ENCODE data around the gene PISD.
A peak's percentile ranks its signal among the peaks of the same experiment; 100 is the strongest.
"Not testable (repeated sequence)": the region's sequence is repeated elsewhere in the genome, so short reads cannot be mapped to it uniquely, and the experiment has no call there.

The PISD gene

GRCh38 chr22:31661851-31662667, at the start of gene PISD:
Gene PISD, minus strand, starts transcription at chr22:31662215. Its CDS starts 7 bp downstream, at chr22:31662208.
- peak; percentile 90 for DNase-seq (ENCODE audit: low read depth)
- no peak for TF ChIP-seq CTCF (IDR thresholded peaks at IDR 0.05; ENCODE audit: low read depth, low read length, missing control alignments)
- H3K4me3 ChIP-seq (ENCODE audit: low read depth, low read length): peak within 1 kb of the TSS; percentile 79

GRCh38 chr22:31711226-31711625, 49.2 kb upstream of the PISD start:
- DNase-seq (ENCODE audit: low read depth); H3K4me3 ChIP-seq (ENCODE audit: low read depth, low read length): not testable (repeated sequence)

GRCh38 chr22:31707519-31707918, 45.5 kb upstream of the PISD start:
- no peak overlapping the region for H3K4me3 ChIP-seq (ENCODE audit: low read depth, low read length)
- no peak for TF ChIP-seq CTCF (IDR thresholded peaks at IDR 0.05; ENCODE audit: low read depth, low read length, missing control alignments)
- no peak for DNase-seq (ENCODE audit: low read depth)

- no peak for TF ChIP-seq CTCF (IDR thresholded peaks at IDR 0.05; ENCODE audit: low read depth, low read length, missing control alignments)
- no peak overlapping the region for H3K4me3 ChIP-seq (ENCODE audit: low read depth, low read length)
- no peak for DNase-seq (ENCODE audit: low read depth)
These were observed 33.4 kb upstream of the PISD start for GRCh38 chr22:31695423-31695822.

GRCh38 chr22:31694046-31694445, 32.0 kb upstream of the PISD start:
- not testable (repeated sequence) for H3K4me3 ChIP-seq (ENCODE audit: low read depth, low read length); DNase-seq (ENCODE audit: low read depth)

- H3K4me3 ChIP-seq (ENCODE audit: low read depth, low read length): no peak overlapping the region
- DNase-seq (ENCODE audit: low read depth): no peak
- no peak for TF ChIP-seq CTCF (IDR thresholded peaks at IDR 0.05; ENCODE audit: low read depth, low read length, missing control alignments)
These were observed 30.3 kb upstream of the PISD start for GRCh38 chr22:31692186-31692886.

GRCh38 chr22:31691408-31691807, 29.4 kb upstream of the PISD start:
- no peak overlapping the region for H3K4me3 ChIP-seq (ENCODE audit: low read depth, low read length)
- no peak for TF ChIP-seq CTCF (IDR thresholded peaks at IDR 0.05; ENCODE audit: low read depth, low read length, missing control alignments)
- no peak for DNase-seq (ENCODE audit: low read depth)
